HEK293 (cell line): ENCODE measurements around the gene RNF144A.

Experiments used
- ZBTB48 ChIP-seq: fragments of 450-650 bp; formaldehyde crosslinking; IDR thresholded peaks from 2 replicates; pipeline ENCODE4 v1.5.1; 2016; ENCODE audit warnings: missing biosample characterization, missing genetic modification characterization
- ZNF248 ChIP-seq: fragments of 450-650 bp; formaldehyde crosslinking; IDR thresholded peaks from 2 replicates; pipeline ENCODE4 v1.5.1; 2017; ENCODE audit warnings: missing biosample characterization, missing genetic modification characterization
- ZNF449 ChIP-seq: fragments of 450-650 bp; formaldehyde crosslinking; IDR thresholded peaks from 2 replicates; pipeline ENCODE4 v1.5.1; 2017; ENCODE audit warnings: missing biosample characterization, mild to moderate bottlenecking, missing genetic modification characterization, moderate library complexity

DNA sequence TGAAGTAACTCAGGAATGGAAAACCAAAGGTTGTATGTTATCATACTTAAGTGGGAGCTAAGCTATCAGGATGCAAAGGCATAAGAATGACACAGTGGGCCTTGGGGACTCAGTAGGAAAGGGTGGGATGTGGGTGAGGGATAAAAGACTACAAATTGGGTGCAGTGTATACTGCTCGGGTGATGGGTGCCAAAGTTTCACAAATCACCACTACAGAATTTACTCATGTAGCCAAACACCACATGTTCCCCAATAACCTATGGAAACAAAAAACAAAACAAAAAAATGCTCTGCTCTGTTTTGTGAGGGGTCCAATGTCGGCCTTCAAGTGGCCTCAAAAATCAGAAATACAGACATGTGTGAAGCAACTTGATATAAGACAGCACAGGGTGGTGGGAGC lies 8.9 kb upstream of the RNF144A start:
- TF ChIP-seq ZBTB48 (tag by site-specific recombination) (no peak), ZNF248 (tag by site-specific recombination) (no peak), ZNF449 (tag by site-specific recombination) (no peak)
